ES-I3 (cell line): ENCODE measurements around the gene AGAP1.

Experiments
- H3K36me3 ChIP-seq: 2 replicates; pipeline ENCODE4 v1.6.1; 2013; ENCODE audit warnings: mild to moderate bottlenecking, low read length, control low read depth, moderate library complexity; ENCODE audit not compliant: insufficient read depth
- H3K4me1 ChIP-seq: 2 replicates; pipeline ENCODE4 v1.6.1; 2013; ENCODE audit warnings: mild to moderate bottlenecking, control low read depth, low read length; ENCODE audit not compliant: insufficient read depth
- H3K9ac ChIP-seq: 2 replicates; pipeline ENCODE4 v1.6.1; 2013; ENCODE audit warnings: low read depth, mild to moderate bottlenecking, low read length, moderate library complexity
- H3K9me3 ChIP-seq: 2 replicates; pipeline ENCODE4 v1.6.1; 2013; ENCODE audit warnings: mild to moderate bottlenecking, low read length, moderate library complexity; ENCODE audit not compliant: control insufficient read depth, insufficient read depth

Gene AGAP1

GRCh38 chr2:235550378-235550760, 56.5 kb downstream of the AGAP1 start:
- Histone ChIP-seq H3K4me1 (peaks cover 11% of the 10 kb centered on the region; the same call in 1 of the 2 replicates), H3K9ac (no peak overlapping the region), H3K9me3 (no peaks in the 10 kb centered on the region), H3K36me3 (no peaks in the 10 kb centered on the region)

GRCh38 chr2:235550946-235551345, 57.1 kb downstream of the AGAP1 start:
- Histone ChIP-seq H3K9ac (no peak overlapping the region), H3K36me3 (no peaks in the 10 kb centered on the region), H3K9me3 (no peaks in the 10 kb centered on the region), H3K4me1 (peaks cover 11% of the 10 kb centered on the region; the same call in 1 of the 2 replicates)

- Histone ChIP-seq H3K9me3 (no peaks in the 10 kb centered on the region), H3K4me1 (peaks cover 11% of the 10 kb centered on the region; the same call in 1 of the 2 replicates), H3K36me3 (no peaks in the 10 kb centered on the region), H3K9ac (no peak overlapping the region)
These were observed 58.1 kb downstream of the AGAP1 start for GRCh38 chr2:235551965-235552364.

DNA sequence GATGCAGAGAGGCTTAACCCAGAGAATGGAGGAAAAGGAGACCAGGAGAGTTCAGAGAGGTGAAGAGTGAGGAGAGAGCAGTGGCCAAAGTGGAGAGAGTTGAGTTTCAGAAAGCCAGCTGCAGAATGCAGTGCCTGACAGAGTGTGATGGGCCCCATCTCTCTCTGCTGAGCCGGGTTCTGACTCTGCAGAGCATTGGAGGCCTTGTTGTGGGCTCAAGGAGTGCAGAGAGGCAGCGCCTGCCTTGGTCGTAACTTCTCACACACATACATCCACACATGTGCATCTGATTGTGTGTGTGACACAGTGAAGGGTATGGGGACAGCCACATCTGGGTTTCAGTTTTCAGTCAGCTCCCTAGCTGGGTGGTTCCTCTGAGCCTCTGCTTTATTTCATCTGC, 58.8 kb downstream of the AGAP1 start:
- Histone ChIP-seq H3K36me3 (no peaks in the 10 kb centered on the region), H3K4me1 (peaks cover 11% of the 10 kb centered on the region; the same call in 1 of the 2 replicates), H3K9me3 (no peaks in the 10 kb centered on the region), H3K9ac (no peak overlapping the region)

- Histone ChIP-seq H3K4me1 (peaks cover 11% of the 10 kb centered on the region; the same call in 1 of the 2 replicates), H3K36me3 (no peaks in the 10 kb centered on the region), H3K9me3 (no peaks in the 10 kb centered on the region), H3K9ac (no peak overlapping the region)
These were observed 59.4 kb downstream of the AGAP1 start for GRCh38 chr2:235553291-235553690.

DNA sequence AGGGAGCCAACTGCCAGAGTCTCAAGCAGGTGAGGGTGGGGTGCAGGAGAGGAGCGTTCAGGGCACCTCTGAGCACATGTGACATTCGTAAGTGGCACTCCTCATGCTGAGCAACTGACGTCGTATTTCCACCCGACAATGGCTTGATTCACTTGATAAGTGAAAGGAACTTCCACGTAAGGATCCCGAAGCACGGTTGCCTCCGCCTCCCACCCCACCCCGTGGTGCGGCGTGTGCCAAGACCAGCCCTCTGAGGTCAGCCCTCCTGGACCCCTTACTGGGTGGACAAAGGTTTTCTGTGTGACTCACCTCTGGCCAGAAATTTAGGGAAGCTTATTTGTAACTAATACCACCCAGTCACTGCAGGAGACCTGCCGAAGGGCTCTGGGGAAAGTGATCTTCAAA, 59.9 kb downstream of the AGAP1 start:
- H3K36me3 ChIP-seq = no peaks in the 10 kb centered on the region
- H3K9me3 ChIP-seq = no peaks in the 10 kb centered on the region
- H3K9ac ChIP-seq = no peak overlapping the region
- H3K4me1 ChIP-seq = peaks cover 11% of the 10 kb centered on the region; the same call in 1 of the 2 replicates

GRCh38 chr2:235554385-235554784, 60.5 kb downstream of the AGAP1 start:
- Histone ChIP-seq H3K4me1 (peaks cover 11% of the 10 kb centered on the region; the same call in 1 of the 2 replicates), H3K36me3 (no peaks in the 10 kb centered on the region), H3K9ac (no peak overlapping the region), H3K9me3 (no peaks in the 10 kb centered on the region)

DNA sequence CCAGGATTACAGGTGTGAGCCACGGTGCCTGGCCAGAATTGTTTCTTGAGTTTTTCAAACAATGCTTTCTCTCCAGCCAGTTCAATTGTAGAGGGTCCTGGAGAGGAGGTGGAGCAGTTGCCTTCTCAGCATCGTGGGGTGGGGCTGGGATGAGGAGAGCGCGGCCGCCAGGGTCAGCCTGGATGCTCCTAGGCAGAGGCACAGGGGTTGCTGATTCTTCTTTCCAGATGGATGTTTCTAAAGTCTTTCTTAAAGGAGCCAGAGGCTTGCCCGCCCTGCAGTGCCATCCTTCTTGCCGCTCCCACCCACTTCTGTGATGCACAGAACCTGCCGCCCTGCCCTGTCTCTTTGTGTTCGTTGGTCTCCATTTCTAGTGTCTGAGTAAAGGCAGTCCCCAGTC, 61.1 kb downstream of the AGAP1 start:
- Histone ChIP-seq H3K9me3 (no peaks in the 10 kb centered on the region), H3K9ac (no peak overlapping the region), H3K4me1 (peaks cover 11% of the 10 kb centered on the region; the same call in 1 of the 2 replicates), H3K36me3 (no peaks in the 10 kb centered on the region)

DNA sequence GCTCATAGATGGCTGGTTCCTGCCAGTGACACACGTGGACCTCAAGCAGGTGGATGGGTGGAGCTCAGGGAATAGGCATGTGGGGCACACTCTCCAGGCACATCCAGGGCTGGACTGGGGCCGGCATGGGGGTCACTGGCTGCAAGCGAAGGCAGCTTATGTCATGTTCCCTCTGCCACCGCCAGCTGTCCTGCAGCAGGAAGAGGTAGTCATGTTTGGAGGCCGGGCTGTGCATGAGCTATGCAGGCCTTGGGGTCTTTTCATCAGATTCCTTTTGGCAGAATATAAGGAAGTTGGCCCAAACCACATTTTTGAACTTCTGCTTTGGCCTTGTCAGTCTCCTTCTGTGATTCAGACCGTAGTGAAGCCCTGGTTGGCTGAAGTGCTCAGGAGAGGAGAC, 61.5 kb downstream of the AGAP1 start:
- H3K9ac ChIP-seq = no peak overlapping the region
- H3K36me3 ChIP-seq = no peaks in the 10 kb centered on the region
- no peaks in the 10 kb centered on the region for H3K9me3 ChIP-seq
- H3K4me1 ChIP-seq = peaks cover 11% of the 10 kb centered on the region; the same call in 1 of the 2 replicates

DNA sequence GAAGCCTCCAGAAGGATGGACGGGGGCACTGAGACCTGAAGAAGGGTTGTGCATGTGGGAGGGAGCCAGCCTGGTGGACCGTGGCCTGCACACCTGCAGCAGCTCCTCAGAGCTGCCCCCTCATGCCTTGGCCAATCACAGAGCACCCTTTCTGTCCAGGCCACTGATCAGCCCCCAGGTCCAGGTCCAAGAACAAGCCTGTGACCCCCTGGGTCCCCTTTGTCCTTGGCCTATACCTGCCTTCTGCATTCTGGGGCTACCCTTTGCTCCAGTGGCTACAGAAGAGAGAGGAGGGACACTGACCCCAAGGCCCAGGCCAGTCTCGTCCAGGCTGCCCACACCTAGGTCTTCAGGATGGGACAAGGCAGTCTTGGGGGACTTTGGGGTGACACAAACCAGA, 62.2 kb downstream of the AGAP1 start:
- Histone ChIP-seq H3K36me3 (no peaks in the 10 kb centered on the region), H3K9me3 (no peaks in the 10 kb centered on the region), H3K9ac (no peak overlapping the region), H3K4me1 (peaks cover 11% of the 10 kb centered on the region; the same call in 1 of the 2 replicates)

DNA sequence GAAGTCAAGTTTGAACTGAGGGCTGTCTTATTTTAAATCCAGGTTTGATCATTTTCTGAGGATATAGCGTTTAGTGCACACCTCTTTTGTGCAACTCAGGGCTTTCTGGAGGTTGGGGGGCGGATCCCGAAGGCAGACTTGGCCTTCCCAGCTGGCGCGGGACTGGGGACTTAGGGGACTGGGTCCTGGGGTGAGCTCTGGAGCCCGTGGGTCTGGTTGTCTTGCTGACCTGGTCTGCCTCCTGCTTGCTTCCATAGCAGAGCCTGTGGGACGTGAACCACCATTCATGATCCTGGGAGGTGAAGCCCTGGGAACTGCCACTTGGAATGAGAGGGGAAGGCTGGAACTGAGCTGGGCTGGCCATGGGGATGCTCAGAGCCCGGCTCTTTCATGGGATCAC, 63.1 kb downstream of the AGAP1 start:
- Histone ChIP-seq H3K36me3 (no peaks in the 10 kb centered on the region), H3K9me3 (no peaks in the 10 kb centered on the region), H3K9ac (no peak overlapping the region), H3K4me1 (peaks cover 12% of the 10 kb centered on the region)

DNA sequence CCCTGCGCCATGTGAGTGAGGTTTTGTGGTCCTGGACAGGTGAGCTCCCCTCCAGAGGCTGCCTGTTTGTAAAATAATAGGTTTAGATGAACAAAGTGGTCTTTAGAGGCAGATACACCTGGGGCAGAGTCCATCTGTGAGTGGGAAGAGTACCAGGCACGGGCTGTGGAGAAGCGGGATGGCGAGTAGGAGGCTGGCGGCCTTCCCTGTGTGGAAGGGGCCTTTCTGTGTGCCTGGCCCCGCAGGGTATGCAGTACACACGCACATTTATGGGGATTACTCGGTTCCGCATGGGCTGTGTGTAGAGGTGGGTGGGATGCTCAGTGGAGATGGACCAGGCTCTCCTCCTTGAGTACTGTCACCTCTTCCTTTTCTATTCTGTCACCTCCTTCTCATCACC, 64.1 kb downstream of the AGAP1 start:
- no peaks in the 10 kb centered on the region for H3K9me3 ChIP-seq
- H3K9ac ChIP-seq = no peak overlapping the region
- no peaks in the 10 kb centered on the region for H3K36me3 ChIP-seq
- peaks cover 14% of the 10 kb centered on the region for H3K4me1 ChIP-seq

GRCh38 chr2:235558572-235558971, 64.7 kb downstream of the AGAP1 start:
- peaks cover 11% of the 10 kb centered on the region for H3K4me1 ChIP-seq
- no peaks in the 10 kb centered on the region for H3K9me3 ChIP-seq
- no peaks in the 10 kb centered on the region for H3K36me3 ChIP-seq
- H3K9ac ChIP-seq = no peak overlapping the region

GRCh38 chr2:235560345-235560744, 66.5 kb downstream of the AGAP1 start:
- no peaks in the 10 kb centered on the region for H3K9me3 ChIP-seq
- H3K4me1 ChIP-seq = peaks cover 9% of the 10 kb centered on the region

DNA sequence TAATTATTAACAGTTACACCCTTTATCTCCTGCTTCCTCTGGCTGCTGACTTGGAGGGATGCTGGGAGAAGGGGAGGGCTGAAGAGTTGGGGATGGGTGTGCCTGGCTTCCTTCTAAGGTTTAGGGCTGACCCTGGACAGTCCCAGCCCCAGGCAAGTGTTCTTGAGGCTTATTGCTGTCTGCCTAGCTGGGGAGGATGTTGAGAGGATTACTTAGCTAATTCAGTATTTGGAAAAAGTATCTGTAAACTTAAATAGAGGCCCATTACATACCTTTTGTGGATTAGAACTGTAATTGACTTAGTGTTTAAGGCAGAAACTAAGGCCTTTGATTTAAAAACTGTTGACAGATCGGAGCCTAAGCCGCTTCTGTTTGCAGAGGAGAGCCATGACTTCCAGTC, 67.6 kb downstream of the AGAP1 start:
- H3K9ac ChIP-seq = no peak overlapping the region
- H3K36me3 ChIP-seq = no peaks in the 10 kb centered on the region
- no peaks in the 10 kb centered on the region for H3K9me3 ChIP-seq
- H3K4me1 ChIP-seq = peaks cover 9% of the 10 kb centered on the region

More at GRCh38 chr2:235560345-235560744, 66.5 kb downstream of the AGAP1 start:
- Histone ChIP-seq H3K36me3 (no peaks in the 10 kb centered on the region), H3K9ac (no peak overlapping the region)
